ENCODE results near the gene PPP1R12A.

DNA sequence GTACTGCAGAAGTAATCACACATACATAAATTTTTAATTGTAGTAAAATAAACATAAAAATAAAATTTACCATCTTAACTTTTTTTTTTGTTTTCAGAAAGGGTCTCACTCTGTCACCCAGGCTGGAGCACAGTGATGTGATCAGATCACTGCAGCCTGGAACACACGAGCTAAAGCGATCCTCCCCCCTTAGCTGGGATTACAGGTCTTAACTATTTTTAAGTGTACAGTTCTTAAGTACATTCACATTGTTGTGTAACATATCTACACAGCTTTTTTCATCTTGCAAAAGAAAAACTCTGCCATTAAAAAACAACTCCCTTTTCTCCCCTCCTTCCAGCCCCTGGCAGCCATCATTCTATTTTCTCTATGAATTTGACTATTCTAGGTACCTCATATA is 92.3 kb downstream of the PPP1R12A start:
- TF ChIP-seq, protein P1, sequence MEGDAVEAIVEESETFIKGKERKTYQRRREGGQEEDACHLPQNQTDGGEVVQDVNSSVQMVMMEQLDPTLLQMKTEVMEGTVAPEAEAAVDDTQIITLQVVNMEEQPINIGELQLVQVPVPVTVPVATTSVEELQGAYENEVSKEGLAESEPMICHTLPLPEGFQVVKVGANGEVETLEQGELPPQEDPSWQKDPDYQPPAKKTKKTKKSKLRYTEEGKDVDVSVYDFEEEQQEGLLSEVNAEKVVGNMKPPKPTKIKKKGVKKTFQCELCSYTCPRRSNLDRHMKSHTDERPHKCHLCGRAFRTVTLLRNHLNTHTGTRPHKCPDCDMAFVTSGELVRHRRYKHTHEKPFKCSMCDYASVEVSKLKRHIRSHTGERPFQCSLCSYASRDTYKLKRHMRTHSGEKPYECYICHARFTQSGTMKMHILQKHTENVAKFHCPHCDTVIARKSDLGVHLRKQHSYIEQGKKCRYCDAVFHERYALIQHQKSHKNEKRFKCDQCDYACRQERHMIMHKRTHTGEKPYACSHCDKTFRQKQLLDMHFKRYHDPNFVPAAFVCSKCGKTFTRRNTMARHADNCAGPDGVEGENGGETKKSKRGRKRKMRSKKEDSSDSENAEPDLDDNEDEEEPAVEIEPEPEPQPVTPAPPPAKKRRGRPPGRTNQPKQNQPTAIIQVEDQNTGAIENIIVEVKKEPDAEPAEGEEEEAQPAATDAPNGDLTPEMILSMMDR (IDR thresholded peaks at IDR 0.05; ENCODE audit: insufficient read depth, low read length), result no peak
- no peak for TF ChIP-seq POLR2AphosphoS5 (IDR thresholded peaks at IDR 0.05; ENCODE audit: low read depth)

Data from HL-60 (cell line).